ENCODE measurements around the gene PRDM1.

Gene PRDM1

DNA sequence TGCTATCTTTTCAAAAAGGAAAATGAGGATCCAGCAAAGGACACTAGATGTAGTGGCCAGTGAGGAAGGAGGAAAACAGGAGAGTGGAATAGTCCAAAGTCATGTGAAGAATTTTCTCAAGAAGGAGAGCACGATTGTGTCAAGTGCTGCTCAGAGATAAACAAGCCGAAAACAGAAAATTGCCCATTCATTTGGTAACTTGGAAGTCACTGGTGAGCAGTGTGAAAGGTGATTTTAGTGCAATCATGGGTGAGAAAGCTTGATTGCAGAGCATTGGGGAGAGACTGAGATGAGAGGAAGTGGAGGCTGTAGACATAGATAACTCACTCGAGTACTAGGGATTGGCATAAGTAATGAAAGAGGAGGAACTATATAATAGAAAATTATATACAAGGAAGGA lies 26.0 kb upstream of the PRDM1 start:
- DNase-seq = no peak
- H3K27me3 ChIP-seq (replicated peaks) = no peaks in the 10 kb centered on the region
- TF ChIP-seq, protein P1, sequence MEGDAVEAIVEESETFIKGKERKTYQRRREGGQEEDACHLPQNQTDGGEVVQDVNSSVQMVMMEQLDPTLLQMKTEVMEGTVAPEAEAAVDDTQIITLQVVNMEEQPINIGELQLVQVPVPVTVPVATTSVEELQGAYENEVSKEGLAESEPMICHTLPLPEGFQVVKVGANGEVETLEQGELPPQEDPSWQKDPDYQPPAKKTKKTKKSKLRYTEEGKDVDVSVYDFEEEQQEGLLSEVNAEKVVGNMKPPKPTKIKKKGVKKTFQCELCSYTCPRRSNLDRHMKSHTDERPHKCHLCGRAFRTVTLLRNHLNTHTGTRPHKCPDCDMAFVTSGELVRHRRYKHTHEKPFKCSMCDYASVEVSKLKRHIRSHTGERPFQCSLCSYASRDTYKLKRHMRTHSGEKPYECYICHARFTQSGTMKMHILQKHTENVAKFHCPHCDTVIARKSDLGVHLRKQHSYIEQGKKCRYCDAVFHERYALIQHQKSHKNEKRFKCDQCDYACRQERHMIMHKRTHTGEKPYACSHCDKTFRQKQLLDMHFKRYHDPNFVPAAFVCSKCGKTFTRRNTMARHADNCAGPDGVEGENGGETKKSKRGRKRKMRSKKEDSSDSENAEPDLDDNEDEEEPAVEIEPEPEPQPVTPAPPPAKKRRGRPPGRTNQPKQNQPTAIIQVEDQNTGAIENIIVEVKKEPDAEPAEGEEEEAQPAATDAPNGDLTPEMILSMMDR (IDR thresholded peaks at IDR 0.05; ENCODE audit: low read depth, low read length, missing control alignments) = no peak
- H3K4me3 ChIP-seq (ENCODE audit: low read depth, low read length) = no peak overlapping the region
- H3K36me3 ChIP-seq (replicated peaks) = no peaks in the 10 kb centered on the region
- no peak overlapping the region for H3K27ac ChIP-seq
- in situ Hi-C loops (cut with HindIII; ENCODE audit: low pct_ligation_motif_present, low sequenced_read_pairs) = no loop called here

DNA sequence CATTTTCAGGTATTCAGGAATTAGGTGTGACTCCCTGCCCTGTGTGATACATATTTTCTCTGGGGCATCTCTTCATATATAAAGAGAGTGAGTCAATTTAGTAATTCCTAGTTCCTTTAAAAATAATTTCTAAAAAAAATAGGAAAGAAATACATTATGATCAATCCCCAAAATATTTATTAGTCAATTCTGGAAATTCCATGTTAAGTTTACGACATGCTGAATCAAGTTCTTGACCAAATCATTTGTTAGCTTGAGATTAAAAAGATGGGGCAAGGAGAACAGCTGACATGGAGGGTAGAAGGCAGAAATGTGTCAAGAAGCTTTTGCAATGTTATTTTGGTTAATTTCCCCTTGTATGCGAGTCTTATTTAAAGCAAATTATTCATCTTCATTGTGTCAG lies 22.7 kb upstream of the PRDM1 start:
- Histone ChIP-seq H3K4me3 (ENCODE audit: low read depth, low read length) (no peak overlapping the region), H3K27ac (peak overlapping the region; percentile 42), H3K36me3 (replicated peaks) (no peaks in the 10 kb centered on the region), H3K27me3 (replicated peaks) (no peaks in the 10 kb centered on the region)
- DNase-seq = no peak
- TF ChIP-seq, protein P1 (IDR thresholded peaks at IDR 0.05; ENCODE audit: low read depth, low read length, missing control alignments) = no peak
- in situ Hi-C loops (cut with HindIII; ENCODE audit: low pct_ligation_motif_present, low sequenced_read_pairs) = no loop called here

DNA sequence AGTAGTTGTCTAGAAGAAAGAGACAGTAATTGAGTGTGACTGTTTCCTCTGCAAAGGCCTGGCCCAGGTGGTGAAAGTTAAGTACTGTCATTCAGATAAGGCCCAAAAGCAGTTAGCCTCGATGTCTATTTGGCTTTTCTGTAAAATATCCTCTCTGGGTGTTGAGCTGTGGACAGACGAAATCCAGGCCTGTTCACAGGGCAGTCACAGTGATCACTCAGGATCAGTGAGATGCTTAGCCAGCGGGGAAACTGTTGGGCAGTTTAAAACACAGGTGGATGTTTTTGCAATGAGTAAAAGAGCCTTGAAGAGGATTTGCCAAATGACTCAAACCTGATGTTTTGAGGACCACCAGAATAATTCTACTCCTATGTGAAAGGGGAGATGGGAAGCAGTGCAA lies 22.0 kb upstream of the PRDM1 start:
- in situ Hi-C loops (cut with HindIII; ENCODE audit: low pct_ligation_motif_present, low sequenced_read_pairs) = no loop called here
- no peak overlapping the region for H3K27ac ChIP-seq

DNA sequence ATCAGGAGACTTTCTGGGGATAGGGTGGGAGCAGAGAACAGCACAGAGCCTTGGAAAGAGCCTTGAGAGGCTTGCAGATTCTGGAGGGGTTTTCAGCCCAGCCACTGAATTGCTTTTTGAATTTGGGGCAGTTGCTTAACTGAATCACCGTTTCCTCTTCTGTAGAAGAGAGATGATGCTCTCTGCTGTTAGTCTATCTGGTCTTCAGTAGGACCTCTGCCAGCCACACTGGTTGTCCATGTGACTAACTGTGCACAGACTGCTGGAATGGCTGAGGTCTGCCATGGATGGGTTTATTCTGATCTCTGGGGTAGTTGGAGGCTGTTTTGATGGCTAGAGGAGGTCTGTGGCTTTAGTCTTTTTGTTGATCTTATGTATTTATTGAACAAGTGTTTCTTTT lies 21.4 kb upstream of the PRDM1 start:
- H3K27ac ChIP-seq = no peak overlapping the region
- no peaks in the 10 kb centered on the region for H3K27me3 ChIP-seq (replicated peaks)
- DNase-seq = no peak
- TF ChIP-seq, protein P1 (IDR thresholded peaks at IDR 0.05; ENCODE audit: low read depth, low read length, missing control alignments) = no peak
- in situ Hi-C loops (cut with HindIII; ENCODE audit: low pct_ligation_motif_present, low sequenced_read_pairs) = no loop called here
- H3K36me3 ChIP-seq (replicated peaks) = no peaks in the 10 kb centered on the region
- H3K4me3 ChIP-seq (ENCODE audit: low read depth, low read length) = no peak overlapping the region

More for the DNA sequence above, 22.0 kb upstream of the PRDM1 start:
- Histone ChIP-seq H3K36me3 (replicated peaks) (no peaks in the 10 kb centered on the region), H3K27me3 (replicated peaks) (no peaks in the 10 kb centered on the region), H3K4me3 (ENCODE audit: low read depth, low read length) (no peak overlapping the region)
- TF ChIP-seq, protein P1 (IDR thresholded peaks at IDR 0.05; ENCODE audit: low read depth, low read length, missing control alignments) = no peak
- DNase-seq = no peak

DNA sequence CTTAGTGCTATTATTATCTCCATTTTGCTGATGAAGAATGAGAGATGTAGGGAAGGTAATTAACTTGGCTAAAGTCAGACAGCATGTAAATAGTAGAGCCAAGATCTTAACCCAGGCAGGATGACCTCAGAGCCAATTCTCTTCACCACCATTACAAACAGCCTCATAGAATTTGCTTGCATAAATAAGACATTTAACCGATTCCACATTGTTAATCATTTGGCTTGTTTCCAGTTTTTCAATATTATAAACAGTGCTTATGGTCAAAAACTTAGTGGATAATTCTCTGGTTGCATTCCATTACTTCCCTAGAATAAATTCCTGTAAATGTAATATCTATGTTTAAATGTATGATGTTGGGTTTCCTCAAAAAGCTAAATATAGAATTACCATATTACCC lies 19.1 kb upstream of the PRDM1 start:
- in situ Hi-C loops (cut with HindIII; ENCODE audit: low pct_ligation_motif_present, low sequenced_read_pairs) = no loop called here
- Histone ChIP-seq H3K27me3 (replicated peaks) (no peaks in the 10 kb centered on the region), H3K27ac (no peak overlapping the region), H3K36me3 (replicated peaks) (no peaks in the 10 kb centered on the region), H3K4me3 (ENCODE audit: low read depth, low read length) (no peak overlapping the region)
- no peak for DNase-seq
- TF ChIP-seq, protein P1 (IDR thresholded peaks at IDR 0.05; ENCODE audit: low read depth, low read length, missing control alignments) = no peak

DNA sequence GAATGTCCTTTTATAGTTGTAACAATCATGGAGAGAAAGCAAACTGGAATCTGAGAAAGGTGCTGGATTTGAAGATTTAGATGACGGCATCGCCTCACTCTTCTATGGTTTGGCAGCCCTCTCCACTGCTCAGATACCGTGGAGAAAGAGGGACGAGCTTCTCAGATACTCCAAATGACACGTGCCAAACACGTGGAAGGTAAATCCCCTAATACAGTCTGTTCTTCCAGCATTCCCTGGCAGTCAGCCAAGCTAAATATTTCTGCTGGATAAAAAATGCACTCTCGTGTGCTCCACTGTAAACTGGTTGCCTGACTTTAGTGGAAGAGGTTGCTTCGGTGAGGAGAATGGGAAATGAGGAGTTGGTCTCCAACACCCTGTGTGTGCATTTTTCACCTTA lies 16.7 kb upstream of the PRDM1 start:
- H3K27ac ChIP-seq = no peak overlapping the region
- TF ChIP-seq, protein P1 (IDR thresholded peaks at IDR 0.05; ENCODE audit: low read depth, low read length, missing control alignments) = no peak
- H3K27me3 ChIP-seq (replicated peaks) = no peaks in the 10 kb centered on the region
- in situ Hi-C loops (cut with HindIII; ENCODE audit: low pct_ligation_motif_present, low sequenced_read_pairs) = no loop called here
- no peak overlapping the region for H3K4me3 ChIP-seq (ENCODE audit: low read depth, low read length)
- no peaks in the 10 kb centered on the region for H3K36me3 ChIP-seq (replicated peaks)
- DNase-seq = peak; percentile 74
